OCI-LY7 (cell line): ENCODE results near the gene TRIM50.
"Not testable (repeated sequence)": the region's sequence is repeated elsewhere in the genome, so short reads cannot be mapped to it uniquely, and the experiment has no call there.

Experiments
- EZH2phosphoT487 ChIP-seq: fragments of 200-600 bp; sonication (generic); IDR thresholded peaks from 2 replicates; pipeline ENCODE4 v1.6.1; 2018; ENCODE audit warnings: low read depth, borderline replicate concordance, mild to moderate bottlenecking, mixed run types, antibody characterized with exemption, low read length, moderate library complexity, mixed read lengths
- TF ChIP-seq, protein P1 (sequence below): fragments of 200-600 bp; sonication (generic); conservative IDR thresholded peaks from 2 replicates; pipeline ENCODE4 v1.5.1; 2014; ENCODE audit warnings: mild to moderate bottlenecking, antibody characterized with exemption, low read length, moderate library complexity, mixed read lengths

DNA sequence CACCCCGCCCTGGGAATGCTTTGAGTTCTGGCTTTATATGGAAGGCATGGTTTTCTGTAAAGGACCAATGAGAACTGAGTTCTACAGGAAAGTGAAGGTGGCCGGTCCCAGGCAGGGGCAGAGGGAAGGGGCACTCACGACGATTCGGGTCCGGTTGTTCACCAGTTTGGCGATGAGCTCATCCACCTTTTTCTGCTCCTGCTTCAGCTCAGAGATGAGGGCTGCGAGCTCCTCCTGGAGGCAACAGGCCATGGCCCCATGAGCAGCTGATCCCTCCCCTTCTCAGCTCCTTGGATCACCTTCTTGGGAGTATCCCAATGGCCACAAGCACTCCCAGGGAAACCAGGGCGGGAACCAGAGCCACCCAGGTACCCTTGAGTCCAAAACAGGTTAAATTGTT, 7.9 kb downstream of the TRIM50 start:
- TF ChIP-seq, protein P1, sequence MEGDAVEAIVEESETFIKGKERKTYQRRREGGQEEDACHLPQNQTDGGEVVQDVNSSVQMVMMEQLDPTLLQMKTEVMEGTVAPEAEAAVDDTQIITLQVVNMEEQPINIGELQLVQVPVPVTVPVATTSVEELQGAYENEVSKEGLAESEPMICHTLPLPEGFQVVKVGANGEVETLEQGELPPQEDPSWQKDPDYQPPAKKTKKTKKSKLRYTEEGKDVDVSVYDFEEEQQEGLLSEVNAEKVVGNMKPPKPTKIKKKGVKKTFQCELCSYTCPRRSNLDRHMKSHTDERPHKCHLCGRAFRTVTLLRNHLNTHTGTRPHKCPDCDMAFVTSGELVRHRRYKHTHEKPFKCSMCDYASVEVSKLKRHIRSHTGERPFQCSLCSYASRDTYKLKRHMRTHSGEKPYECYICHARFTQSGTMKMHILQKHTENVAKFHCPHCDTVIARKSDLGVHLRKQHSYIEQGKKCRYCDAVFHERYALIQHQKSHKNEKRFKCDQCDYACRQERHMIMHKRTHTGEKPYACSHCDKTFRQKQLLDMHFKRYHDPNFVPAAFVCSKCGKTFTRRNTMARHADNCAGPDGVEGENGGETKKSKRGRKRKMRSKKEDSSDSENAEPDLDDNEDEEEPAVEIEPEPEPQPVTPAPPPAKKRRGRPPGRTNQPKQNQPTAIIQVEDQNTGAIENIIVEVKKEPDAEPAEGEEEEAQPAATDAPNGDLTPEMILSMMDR, result not testable (repeated sequence)
- TF ChIP-seq EZH2phosphoT487, result not testable (repeated sequence)
